GM10847 (cell line): ENCODE data around the gene PLXNB3.

Experiments
- POLR2A ChIP-seq: IDR thresholded peaks from 2 replicates; pipeline ENCODE4 v1.6.1; 2011; ENCODE audit not compliant: insufficient read length; ENCODE audit errors: extremely low read depth

Gene PLXNB3

GRCh38 chrX:153728095-153728494, 36.0 kb upstream of the PLXNB3 start:
- TF ChIP-seq POLR2A, result no peak

DNA sequence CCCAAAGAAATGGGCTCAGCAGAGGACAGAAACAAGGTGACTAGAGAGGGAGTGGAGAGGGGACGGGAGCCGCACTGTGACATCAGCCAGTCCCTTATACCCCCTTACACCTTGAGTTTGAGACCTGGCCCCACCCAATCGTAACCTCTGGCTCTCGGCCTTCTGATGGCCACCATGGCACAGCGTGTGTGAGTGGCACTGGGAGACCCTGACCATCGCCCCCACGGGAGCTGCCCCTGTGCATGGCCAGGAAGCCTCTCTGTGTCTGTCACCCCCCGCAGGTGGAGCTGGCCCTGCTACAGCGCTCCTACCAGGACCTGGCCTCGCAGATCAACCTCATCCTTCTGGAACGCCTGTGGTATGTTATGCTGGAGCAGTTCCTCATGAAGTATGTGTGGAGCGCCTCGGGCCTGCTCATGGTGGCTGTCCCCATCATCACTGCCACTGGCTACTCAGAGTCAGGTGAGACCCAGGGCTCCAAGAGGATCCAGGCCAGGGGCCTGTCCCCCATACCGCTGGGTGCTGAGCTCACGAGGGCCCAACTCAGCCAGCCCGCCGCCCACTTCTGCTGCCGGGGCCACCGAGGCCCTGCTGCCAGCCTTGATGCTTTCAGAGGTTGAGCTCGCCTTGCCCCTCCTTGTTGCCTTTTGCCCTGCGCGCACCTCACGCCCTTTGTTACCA, 35.0 kb upstream of the PLXNB3 start:
- TF ChIP-seq POLR2A, result no peak

- TF ChIP-seq POLR2A, result no peak
These were observed 32.8 kb upstream of the PLXNB3 start for GRCh38 chrX:153731117-153731844.

- TF ChIP-seq POLR2A, result no peak
These were observed 32.2 kb upstream of the PLXNB3 start for GRCh38 chrX:153731845-153732215.

- no peak for TF ChIP-seq POLR2A
These were observed 31.6 kb upstream of the PLXNB3 start for GRCh38 chrX:153732401-153732800.

DNA sequence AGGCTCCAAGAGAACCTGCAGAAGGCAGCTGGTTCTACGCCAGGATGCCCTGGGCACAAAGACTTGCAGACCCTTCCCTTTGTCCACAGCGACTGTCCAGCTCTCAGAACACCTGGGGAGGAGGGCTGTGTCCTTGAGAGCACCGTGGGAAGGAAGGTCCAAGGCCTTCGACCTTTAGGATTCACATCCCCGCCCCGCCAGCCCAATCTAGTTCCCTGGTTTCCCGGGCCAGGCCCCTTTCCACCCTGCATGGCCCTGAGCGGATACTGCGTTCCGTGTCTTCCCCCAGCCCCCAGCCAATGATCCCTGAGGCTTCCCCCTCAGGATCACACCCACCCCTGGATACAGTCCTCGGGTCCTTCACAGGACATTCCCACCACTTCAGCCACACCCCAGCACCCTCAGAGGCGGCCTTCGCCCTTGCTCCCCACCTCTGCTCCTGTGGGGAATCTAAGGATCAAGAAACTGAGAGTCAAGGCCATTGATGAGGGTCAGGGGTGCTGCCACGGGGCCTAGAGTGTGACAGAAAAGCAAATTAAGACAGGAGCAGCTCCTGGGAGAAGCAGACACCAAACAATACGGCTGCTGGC, 30.3 kb upstream of the PLXNB3 start:
- TF ChIP-seq POLR2A, result no peak

DNA sequence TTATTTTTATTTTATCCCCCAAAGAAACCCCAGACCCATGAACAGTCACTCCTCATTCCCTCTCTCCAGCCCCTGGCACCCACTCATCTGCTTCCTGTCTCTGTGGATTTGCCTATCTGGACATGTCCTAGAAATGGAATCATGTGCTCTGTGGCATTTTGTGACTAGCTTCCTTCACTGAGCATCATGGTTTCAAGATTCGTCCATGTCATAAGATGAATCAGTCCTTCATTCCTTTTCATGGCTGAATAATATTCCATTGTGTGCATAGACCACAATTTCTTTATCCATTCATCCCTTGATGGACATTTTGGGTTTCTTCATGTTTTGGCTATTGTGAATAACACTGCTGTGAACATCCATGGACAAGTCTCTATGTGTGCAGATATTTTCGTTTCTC, 29.2 kb upstream of the PLXNB3 start:
- TF ChIP-seq POLR2A, result no peak

DNA sequence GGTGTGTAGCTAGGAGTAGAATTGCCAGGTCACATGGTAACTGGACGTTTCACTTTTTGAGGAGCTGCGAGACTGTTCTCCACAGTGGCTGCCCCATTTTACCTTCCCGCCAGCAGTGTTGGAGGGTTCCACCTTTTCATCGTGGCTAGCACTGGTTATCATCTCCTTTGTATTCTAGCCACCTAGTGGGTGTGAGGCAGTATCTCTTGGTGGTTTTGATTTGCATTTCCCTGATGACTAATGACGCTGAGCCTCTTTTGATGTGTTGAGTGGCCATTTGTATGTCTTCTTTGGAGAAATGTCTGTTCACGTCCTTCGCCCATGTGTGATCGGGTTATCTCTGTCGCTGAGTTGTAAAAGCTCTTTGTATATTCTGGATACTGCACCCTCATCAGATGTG, 28.8 kb upstream of the PLXNB3 start:
- TF ChIP-seq POLR2A, result no peak

GRCh38 chrX:153736071-153736820, 27.8 kb upstream of the PLXNB3 start:
- TF ChIP-seq POLR2A, result no peak

DNA sequence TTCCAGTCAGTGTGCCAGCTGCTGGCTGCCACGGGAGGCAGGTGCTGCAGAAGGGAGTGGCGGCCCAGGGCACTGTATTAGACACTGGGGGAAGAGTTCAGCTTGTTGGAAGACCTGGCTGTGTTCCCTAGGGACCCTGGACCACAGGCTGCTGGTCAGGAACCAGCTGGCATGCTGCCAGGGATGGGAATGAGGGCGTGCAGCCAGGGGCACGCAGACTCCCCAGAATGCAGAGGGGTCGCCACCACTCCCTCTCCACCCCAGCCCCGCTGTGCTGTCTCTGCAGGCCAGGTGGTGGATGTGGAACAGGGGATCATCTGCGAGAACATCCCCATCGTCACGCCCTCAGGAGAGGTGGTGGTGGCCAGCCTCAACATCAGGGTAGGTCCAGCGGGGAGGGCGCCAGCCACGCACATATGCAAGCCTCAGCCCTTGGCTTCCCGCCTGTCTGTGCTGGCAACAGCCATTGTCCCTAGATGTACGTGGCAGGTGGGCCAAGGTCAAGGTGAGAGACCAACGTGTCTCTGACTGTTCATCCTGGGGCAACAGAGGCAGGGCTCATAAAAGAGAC, 27.1 kb upstream of the PLXNB3 start:
- TF ChIP-seq POLR2A, result no peak

- TF ChIP-seq POLR2A, result no peak
These were observed 25.9 kb upstream of the PLXNB3 start for GRCh38 chrX:153738056-153738605.

GRCh38 chrX:153739754-153740486, 24.1 kb upstream of the PLXNB3 start:
- TF ChIP-seq POLR2A, result no peak

GRCh38 chrX:153740631-153741222, 23.3 kb upstream of the PLXNB3 start:
- TF ChIP-seq POLR2A, result no peak

DNA sequence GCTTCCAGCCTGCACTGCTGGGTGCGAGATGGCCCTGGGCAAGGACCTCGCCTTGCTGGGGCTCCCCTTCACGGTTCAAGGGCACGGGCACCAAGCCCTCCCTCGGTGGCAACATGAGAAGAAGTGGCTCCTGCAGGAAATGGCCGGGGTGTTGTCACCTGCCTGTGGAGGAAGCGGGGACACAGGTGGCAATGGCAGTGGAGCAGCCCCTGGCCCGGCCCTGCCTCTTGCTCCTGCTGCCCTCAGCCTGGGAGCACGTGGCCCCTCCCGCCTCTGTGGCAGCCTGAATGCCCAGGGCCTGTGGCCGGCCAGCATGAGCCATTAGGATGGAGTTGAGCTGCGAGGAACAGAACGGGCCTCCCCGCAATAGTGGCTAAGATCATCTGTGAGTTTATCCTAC, 22.6 kb upstream of the PLXNB3 start:
- no peak for TF ChIP-seq POLR2A
